Breast epithelium (tissue), 4 donors: ENCODE results near the gene AIDA. TPM values are rescaled to one million over a fixed set of nuclear protein-coding genes. Genes with fewer than 3 reads are reported as not detected.

ENCODE experiments used
- DNase-seq, 2 donors: peaks; one replicate each; pipeline ENCODE4 v3.0.0-alpha.2; 2019; ENCODE audit warnings: low spot score in 2 of 2
- H3K27ac ChIP-seq, 2 donors: fragments of 200-600 bp; sonication (generic) in 1 of 2; one replicate each; pipeline ENCODE4 v1.5.1; 2016 to 2019; ENCODE audit warnings: mild to moderate bottlenecking in 1 of 2
- H3K27me3 ChIP-seq, 2 donors: fragments of 200-600 bp; sonication (generic) in 1 of 2; one replicate each; pipeline versions ENCODE4 v1.5.1 to v1.6.0; 2017 to 2019; ENCODE audit warnings: control low read depth in 1 of 2, mild to moderate bottlenecking in 1 of 2
- H3K36me3 ChIP-seq: fragments of 200-600 bp; one replicate; pipeline ENCODE4 v1.5.1; 2019
- H3K4me1 ChIP-seq, 2 donors: fragments of 200-600 bp; sonication (generic); one replicate each; pipeline ENCODE4 v1.5.1; 2016 to 2019; ENCODE audit warnings: control low read depth in 1 of 2
- H3K4me3 ChIP-seq, 3 donors: fragments of 200-600 bp; sonication (generic); 1 replicate in 2 of 3; 2 replicates in 1 of 3; pipeline ENCODE4 v1.5.1; 2016 to 2019; ENCODE audit warnings: mild to moderate bottlenecking in 3 of 3, moderate library complexity in 2 of 3
- H3K9me3 ChIP-seq, 2 donors: fragments of 200-600 bp; sonication (generic) in 1 of 2; one replicate each; pipeline ENCODE4 v1.5.1; 2016 to 2019; ENCODE audit warnings: control low read depth in 1 of 2
- POLR2A ChIP-seq: fragments of 450-650 bp; IDR thresholded peaks from one replicate; pipeline ENCODE4 v1.6.1; 2016; ENCODE audit warnings: antibody characterized with exemption, mild to moderate bottlenecking, moderate library complexity
- POLR2AphosphoS5 ChIP-seq, 3 donors: sonication (generic); formaldehyde crosslinking; IDR thresholded peaks; one replicate each; pipeline ENCODE4 v1.6.1; 2017; ENCODE audit warnings: antibody characterized with exemption in 3 of 3
- intact Hi-C: fragments of 100-400 bp; cut with DNase I; formaldehyde crosslinking; loops from one replicate; pipeline ENCODE4 v1.15.1; 2023; ENCODE audit warnings: low total_unique reads
- total RNA-seq, 3 donors: library from RNA; depleted of rRNA; stranded (reverse); fragments of >200 nt; gene quantifications; one replicate each; pipeline ENCODE4 v1.1.0, GENCODE V29; 2016
- TF ChIP-seq, protein P1 (sequence below), 3 donors: fragments of 450-650 bp; IDR thresholded peaks; one replicate each; pipeline ENCODE4 v1.5.1; 2016 to 2017; ENCODE audit warnings: antibody characterized with exemption in 3 of 3, mild to moderate bottlenecking in 3 of 3, moderate library complexity in 3 of 3

The AIDA gene
- total RNA-seq, 3 donors from 2014 or later = 52.2 to 88.0 (median 58.3) TPM

DNA sequence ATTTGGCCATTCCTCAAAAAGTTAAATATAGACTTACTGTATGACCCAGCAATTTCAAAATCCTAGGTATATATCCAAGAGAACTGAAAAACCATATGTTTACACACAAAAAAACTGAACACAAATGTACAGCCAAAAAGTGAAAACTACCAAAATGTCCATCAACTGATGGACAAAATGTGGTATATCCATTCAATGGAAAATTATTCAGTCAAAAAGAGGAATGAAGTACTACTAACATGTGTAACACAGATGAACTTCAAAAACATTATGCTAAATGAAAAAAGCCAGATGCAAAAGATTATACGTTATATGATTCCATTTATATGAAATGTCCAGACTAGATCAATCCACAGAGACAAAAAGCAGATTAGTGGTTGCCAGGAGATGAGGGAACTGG, 8.0 kb downstream of the AIDA start:
- TF ChIP-seq POLR2AphosphoS5 (IDR thresholded peaks at IDR 0.05) = no peak
- TF ChIP-seq, protein P1, sequence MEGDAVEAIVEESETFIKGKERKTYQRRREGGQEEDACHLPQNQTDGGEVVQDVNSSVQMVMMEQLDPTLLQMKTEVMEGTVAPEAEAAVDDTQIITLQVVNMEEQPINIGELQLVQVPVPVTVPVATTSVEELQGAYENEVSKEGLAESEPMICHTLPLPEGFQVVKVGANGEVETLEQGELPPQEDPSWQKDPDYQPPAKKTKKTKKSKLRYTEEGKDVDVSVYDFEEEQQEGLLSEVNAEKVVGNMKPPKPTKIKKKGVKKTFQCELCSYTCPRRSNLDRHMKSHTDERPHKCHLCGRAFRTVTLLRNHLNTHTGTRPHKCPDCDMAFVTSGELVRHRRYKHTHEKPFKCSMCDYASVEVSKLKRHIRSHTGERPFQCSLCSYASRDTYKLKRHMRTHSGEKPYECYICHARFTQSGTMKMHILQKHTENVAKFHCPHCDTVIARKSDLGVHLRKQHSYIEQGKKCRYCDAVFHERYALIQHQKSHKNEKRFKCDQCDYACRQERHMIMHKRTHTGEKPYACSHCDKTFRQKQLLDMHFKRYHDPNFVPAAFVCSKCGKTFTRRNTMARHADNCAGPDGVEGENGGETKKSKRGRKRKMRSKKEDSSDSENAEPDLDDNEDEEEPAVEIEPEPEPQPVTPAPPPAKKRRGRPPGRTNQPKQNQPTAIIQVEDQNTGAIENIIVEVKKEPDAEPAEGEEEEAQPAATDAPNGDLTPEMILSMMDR (IDR thresholded peaks at IDR 0.05) = no peak
- TF ChIP-seq POLR2A = no peak
- Histone ChIP-seq H3K36me3 (no peaks in the 10 kb centered on the region), H3K9me3 (no peaks in the 10 kb centered on the region), H3K27ac (no peak overlapping the region), H3K27me3 (no peaks in the 10 kb centered on the region), H3K4me3 (no peak overlapping the region), H3K4me1 (no peaks in the 10 kb centered on the region)
- intact Hi-C loops = no loop called here
- no peak for DNase-seq

DNA sequence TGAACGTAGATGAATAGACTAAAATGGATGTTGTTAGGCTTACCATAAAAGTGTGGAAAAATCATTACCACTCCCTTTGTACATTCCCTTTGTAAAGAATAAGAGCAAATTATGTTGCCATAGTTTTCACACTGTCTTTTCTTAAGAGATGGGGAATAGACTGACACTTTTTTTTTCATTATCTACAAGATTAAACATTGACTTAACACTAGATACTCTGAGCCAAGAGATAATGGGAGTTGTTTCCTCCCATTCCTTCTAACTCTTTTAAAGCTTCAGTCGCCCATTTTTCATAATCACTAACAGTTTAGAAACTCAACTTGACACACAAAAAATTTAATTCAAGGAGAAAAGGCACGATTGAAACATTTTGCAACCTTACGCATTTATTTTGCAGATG, 10.1 kb downstream of the AIDA start:
- intact Hi-C loops = no loop called here
- no peaks in the 10 kb centered on the region for H3K27me3 ChIP-seq

DNA sequence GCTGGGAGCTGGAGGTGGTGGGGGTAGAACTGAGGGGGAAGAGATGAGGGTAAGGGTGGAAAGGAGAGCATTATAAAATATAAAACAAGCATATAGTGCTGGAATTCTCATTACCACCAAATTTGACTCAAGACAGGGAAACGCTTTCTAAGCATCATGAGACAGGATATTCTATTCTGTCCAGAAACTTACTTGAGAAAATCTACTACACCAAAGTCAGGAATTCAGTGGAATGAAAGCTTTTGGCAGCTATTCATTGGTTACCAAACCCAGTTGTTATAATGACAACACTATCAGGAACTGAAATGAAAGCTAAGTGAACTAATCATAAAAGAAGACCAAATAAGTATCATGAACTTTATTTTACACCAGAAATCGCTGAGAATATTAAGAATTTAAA, 14.5 kb downstream of the AIDA start:
- H3K4me3 ChIP-seq = no peak overlapping the region
- no peak for DNase-seq
- TF ChIP-seq POLR2A (no peak), POLR2AphosphoS5 (IDR thresholded peaks at IDR 0.05) (no peak)
- TF ChIP-seq, protein P1 (IDR thresholded peaks at IDR 0.05) = no peak
- H3K9me3 ChIP-seq = no peaks in the 10 kb centered on the region
- H3K36me3 ChIP-seq = no peaks in the 10 kb centered on the region
- H3K4me1 ChIP-seq = no peaks in the 10 kb centered on the region
- H3K27ac ChIP-seq = no peak overlapping the region
- H3K27me3 ChIP-seq = no peaks in the 10 kb centered on the region
- intact Hi-C loops = no loop called here

More for the DNA sequence above, 10.1 kb downstream of the AIDA start:
- H3K4me3 ChIP-seq = no peak overlapping the region
- no peaks in the 10 kb centered on the region for H3K4me1 ChIP-seq
- H3K9me3 ChIP-seq = no peaks in the 10 kb centered on the region
- H3K27ac ChIP-seq = no peak overlapping the region
- TF ChIP-seq, protein P1 (IDR thresholded peaks at IDR 0.05) = no peak
- TF ChIP-seq POLR2A (no peak), POLR2AphosphoS5 (IDR thresholded peaks at IDR 0.05) (no peak)
- DNase-seq = no peak
- H3K36me3 ChIP-seq = no peaks in the 10 kb centered on the region

DNA sequence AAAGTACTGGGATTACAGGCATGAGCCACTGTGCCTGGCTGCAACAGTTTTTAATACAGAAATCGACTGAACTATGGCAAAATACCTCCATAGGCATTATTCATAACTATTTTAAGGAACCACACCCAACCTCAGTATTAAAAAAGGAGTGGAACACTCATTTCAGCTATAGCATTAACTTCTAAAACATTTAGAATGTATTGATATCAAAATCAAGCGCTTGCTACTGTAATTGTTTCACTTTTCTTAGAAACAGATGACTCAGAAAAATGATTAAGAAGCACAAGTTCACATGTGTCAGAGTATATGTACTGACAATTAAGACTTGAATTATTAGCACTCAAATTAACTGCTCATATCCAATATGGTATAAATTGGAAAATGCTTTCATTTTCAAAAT, 15.1 kb downstream of the AIDA start:
- Histone ChIP-seq H3K36me3 (no peaks in the 10 kb centered on the region), H3K27me3 (no peaks in the 10 kb centered on the region), H3K4me1 (no peaks in the 10 kb centered on the region), H3K4me3 (no peak overlapping the region), H3K9me3 (no peaks in the 10 kb centered on the region), H3K27ac (no peak overlapping the region)
- no peak for DNase-seq
- TF ChIP-seq POLR2AphosphoS5 (IDR thresholded peaks at IDR 0.05) (no peak), POLR2A (no peak)
- TF ChIP-seq, protein P1 (IDR thresholded peaks at IDR 0.05) = no peak
- intact Hi-C loops = no loop called here

DNA sequence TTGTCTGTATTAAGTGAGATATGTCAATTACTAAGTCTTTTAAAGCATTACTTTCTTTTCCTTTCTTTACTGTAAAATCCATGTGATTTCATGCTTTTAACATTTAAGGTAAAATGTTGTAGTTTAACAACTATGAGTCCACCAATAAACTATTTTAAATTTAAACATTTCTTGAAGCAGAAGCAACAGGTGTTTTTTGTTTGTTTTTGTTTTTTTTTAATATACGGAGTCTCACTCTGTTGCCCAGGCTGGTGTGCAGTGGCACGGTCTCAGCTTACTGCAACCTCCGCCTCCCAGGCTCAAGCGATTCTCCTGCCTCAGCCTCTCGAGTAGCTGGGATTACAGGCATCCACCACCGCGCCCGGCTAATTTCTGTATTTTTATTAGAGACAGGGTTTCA, 15.6 kb downstream of the AIDA start:
- no peak overlapping the region for H3K27ac ChIP-seq
- no peaks in the 10 kb centered on the region for H3K27me3 ChIP-seq
- H3K9me3 ChIP-seq = no peaks in the 10 kb centered on the region
- H3K4me1 ChIP-seq = no peaks in the 10 kb centered on the region
- no peaks in the 10 kb centered on the region for H3K36me3 ChIP-seq
- H3K4me3 ChIP-seq = no peak overlapping the region
- TF ChIP-seq POLR2AphosphoS5 (IDR thresholded peaks at IDR 0.05) (no peak), POLR2A (no peak)
- TF ChIP-seq, protein P1 (IDR thresholded peaks at IDR 0.05) = no peak
- intact Hi-C loops = no loop called here
- no peak for DNase-seq
